PC-3 (cell line): ENCODE results near the gene PLXNA1. TPM values are rescaled to one million over a fixed set of nuclear protein-coding genes. Genes with fewer than 3 reads are reported as not detected.

Experiments
- ATAC-seq: fragments of 200-7000 bp; cut with Tn5 transposase; 2 replicates; pipeline ENCODE4 v1.9.1; 2020; ENCODE audit warnings: mild to moderate bottlenecking, moderate library complexity
- BruUV-seq: library from RNA; stranded (reverse); fragments of 400-500 nt; replicated peaks from 2 replicates; lab custom pipeline; 2021; lab: Mats Ljungman, UMichigan
- CTCF ChIA-PET: fragments of 300-600 bp; sonication (Branson Sonifier 250); formaldehyde crosslinking; loops from one replicate; lab custom pipeline; 2022; ENCODE audit warnings: antibody characterized with exemption; lab: Charles Lee
- POLR2A ChIA-PET: fragments of 300-600 bp; sonication (Branson Sonifier 250); formaldehyde crosslinking; loops from one replicate; lab custom pipeline; 2022; ENCODE audit warnings: antibody characterized with exemption; ENCODE audit not compliant: unreplicated experiment; lab: Charles Lee
- DNase-seq: peaks from one replicate; pipeline ENCODE4 v3.0.0-alpha.2; 2015
- H2AFZ ChIP-seq: fragments of 300-600 bp; sonication (generic); 2 replicates; pipeline ENCODE4 v1.6.0; 2016; ENCODE audit warnings: antibody characterized with exemption, low read length
- H3F3A ChIP-seq: fragments of 300-600 bp; sonication (generic); one replicate; pipeline ENCODE4 v1.6.0; 2017; ENCODE audit warnings: antibody characterized with exemption, low read length, control low read depth, mild to moderate bottlenecking; ENCODE audit not compliant: unreplicated experiment
- H3K27ac ChIP-seq: fragments of 300-600 bp; sonication (generic); 2 replicates; pipeline ENCODE4 v1.5.1; 2016; ENCODE audit warnings: mild to moderate bottlenecking, low read length
- H3K27me3 ChIP-seq: fragments of 300-600 bp; sonication (generic); 2 replicates; pipeline ENCODE4 v1.6.1; 2016; ENCODE audit warnings: low read length, mixed read lengths
- H3K36me3 ChIP-seq: fragments of 300-600 bp; sonication (generic); 2 replicates; pipeline ENCODE4 v1.6.1; 2016; ENCODE audit warnings: low read depth, mixed run types, low read length, mixed read lengths
- H3K4me1 ChIP-seq: fragments of 300-600 bp; sonication (generic); 2 replicates; pipeline ENCODE4 v1.5.1; 2016; ENCODE audit warnings: low read length; ENCODE audit not compliant: insufficient read depth
- H3K4me2 ChIP-seq: fragments of 300-600 bp; sonication (generic); 2 replicates; pipeline ENCODE4 v1.6.0; 2016; ENCODE audit warnings: low read length
- H3K4me3 ChIP-seq: fragments of 300-600 bp; sonication (generic); 2 replicates; pipeline ENCODE4 v1.5.1; 2016; ENCODE audit warnings: mild to moderate bottlenecking, low read length, mixed read lengths
- H3K79me2 ChIP-seq: fragments of 300-600 bp; sonication (generic); 2 replicates; pipeline ENCODE4 v1.6.1; 2017; ENCODE audit warnings: low read length, mixed read lengths
- H3K9ac ChIP-seq: fragments of 300-600 bp; sonication (generic); 2 replicates; pipeline ENCODE4 v1.6.0; 2016; ENCODE audit warnings: mild to moderate bottlenecking, low read length
- H3K9me2 ChIP-seq: fragments of 300-600 bp; sonication (generic); replicated peaks from 2 replicates; pipeline ENCODE4 v1.6.1; 2016; ENCODE audit warnings: mixed run types, low read length, mixed read lengths
- H3K9me3 ChIP-seq: fragments of 300-600 bp; sonication (generic); 2 replicates; pipeline ENCODE4 v1.6.1; 2016; ENCODE audit warnings: low read length, mixed read lengths
- H4K20me1 ChIP-seq: fragments of 300-600 bp; sonication (generic); 2 replicates; pipeline ENCODE4 v1.6.1; 2016; ENCODE audit warnings: low read length, mixed read lengths
- CTCF ChIP-seq: fragments of 300-600 bp; sonication (generic); conservative IDR thresholded peaks from 2 replicates; pipeline ENCODE4 v1.5.1; 2017; ENCODE audit warnings: antibody characterized with exemption, low read depth, mild to moderate bottlenecking, low read length
- EZH2 ChIP-seq: fragments of 300-600 bp; sonication (generic); IDR thresholded peaks from one replicate; pipeline ENCODE4 v1.6.1; 2017; ENCODE audit warnings: antibody characterized with exemption, mild to moderate bottlenecking, low read length; ENCODE audit not compliant: unreplicated experiment
- EZH2phosphoT487 ChIP-seq: fragments of 300-600 bp; sonication (generic); IDR thresholded peaks from 2 replicates; pipeline ENCODE4 v1.6.1; 2018; ENCODE audit warnings: mild to moderate bottlenecking, antibody characterized with exemption, low read length, borderline replicate concordance
- intact Hi-C: fragments of 100-400 bp; cut with micrococcal nuclease; formaldehyde crosslinking; loops from 2 replicates; pipeline ENCODE4 v1.9.0; 2023
- total RNA-seq: library from RNA; depleted of rRNA; stranded (reverse); fragments of >200 nt; gene quantifications from 2 replicates; pipeline ENCODE4 v1.2.3, GENCODE V29; 2014

The PLXNA1 gene
- total RNA-seq, 1 experiment from 2014 or later = 30.0 TPM

- Histone ChIP-seq H3F3A (no peaks in the 10 kb centered on the region), H3K27me3 (no peaks in the 10 kb centered on the region), H3K36me3 (no peaks in the 10 kb centered on the region), H3K79me2 (peaks cover 40% of the 10 kb centered on the region), H3K9ac (no peak overlapping the region), H3K4me1 (no peaks in the 10 kb centered on the region), H3K4me2 (no peak overlapping the region), H3K9me3 (no peaks in the 10 kb centered on the region), H2AFZ (no peak overlapping the region), H3K9me2 (no peaks in the 10 kb centered on the region), H3K27ac (no peak overlapping the region), H4K20me1 (no peaks in the 10 kb centered on the region), H3K4me3 (no peak overlapping the region)
- POLR2A ChIA-PET = no interaction called here
- CTCF ChIA-PET = no interaction called here
- BruUV-seq = no TSS peak
- ATAC-seq (no peak), DNase-seq (no peak)
- intact Hi-C loops = no loop called here
- TF ChIP-seq EZH2phosphoT487 (no peak), EZH2 (no peak), CTCF (no peak)
These were observed 16.5 kb downstream of the PLXNA1 start for GRCh38 chr3:126999383-126999782.

- no peaks in the 10 kb centered on the region for H3K27me3 ChIP-seq
- POLR2A ChIA-PET = no interaction called here
- H3K27ac ChIP-seq = no peak overlapping the region
- H3K9me2 ChIP-seq = no peaks in the 10 kb centered on the region
- H3K4me3 ChIP-seq = no peak overlapping the region
- CTCF ChIA-PET = no interaction called here
- BruUV-seq = no TSS peak
- H3K79me2 ChIP-seq = peaks cover 40% of the 10 kb centered on the region
- ATAC-seq = no peak
- H3K9me3 ChIP-seq = no peaks in the 10 kb centered on the region
- no peak for DNase-seq
- H3K9ac ChIP-seq = no peak overlapping the region
- no peak for TF ChIP-seq EZH2
- TF ChIP-seq EZH2phosphoT487 = no peak
- TF ChIP-seq CTCF = no peak
- H3K36me3 ChIP-seq = no peaks in the 10 kb centered on the region
- intact Hi-C loops = no loop called here
- no peaks in the 10 kb centered on the region for H3F3A ChIP-seq
- no peak overlapping the region for H2AFZ ChIP-seq
- no peaks in the 10 kb centered on the region for H4K20me1 ChIP-seq
- H3K4me2 ChIP-seq = no peak overlapping the region
- H3K4me1 ChIP-seq = no peaks in the 10 kb centered on the region
These were observed 17.2 kb downstream of the PLXNA1 start for GRCh38 chr3:127000119-127000518.

- DNase-seq (no peak), ATAC-seq (no peak)
- H3K36me3 ChIP-seq = no peaks in the 10 kb centered on the region
- CTCF ChIA-PET = no interaction called here
- peaks cover 40% of the 10 kb centered on the region for H3K79me2 ChIP-seq
- H3K27ac ChIP-seq = no peak overlapping the region
- no peak for TF ChIP-seq EZH2
- no peak for TF ChIP-seq EZH2phosphoT487
- TF ChIP-seq CTCF = no peak
- no peaks in the 10 kb centered on the region for H4K20me1 ChIP-seq
- H3K9me3 ChIP-seq = no peaks in the 10 kb centered on the region
- H3K4me1 ChIP-seq = peaks cover under 1% of the 10 kb centered on the region; the same call in 1 of the 2 replicates
- no peaks in the 10 kb centered on the region for H3F3A ChIP-seq
- H3K9ac ChIP-seq = no peak overlapping the region
- H3K4me3 ChIP-seq = no peak overlapping the region
- no peaks in the 10 kb centered on the region for H3K27me3 ChIP-seq
- H2AFZ ChIP-seq = no peak overlapping the region
- no peak overlapping the region for H3K4me2 ChIP-seq
- intact Hi-C loops = no loop called here
- POLR2A ChIA-PET = no interaction called here
- no TSS peak for BruUV-seq
- no peaks in the 10 kb centered on the region for H3K9me2 ChIP-seq
These were observed 17.8 kb downstream of the PLXNA1 start for GRCh38 chr3:127000761-127001160.
